Adrenal gland (tissue), 12 donors: Measurements from ENCODE around the gene MPPED1. TPM values are rescaled to one million over a fixed set of nuclear protein-coding genes. Genes with fewer than 3 reads are reported as not detected.

Experiments used
- DNase-seq, 7 donors: peaks; one replicate each; pipeline ENCODE4 v3.0.0-alpha.2; 2019 to 2020
- H3K27ac ChIP-seq, 5 donors: fragments of 200-600 bp; sonication (generic) in 4 of 5; 1 replicate in 3 of 5; 2 replicates in 2 of 5; pipeline versions ENCODE4 v1.5.1 to v1.8.0; 2016 to 2020; ENCODE audit warnings: mild to moderate bottlenecking in 1 of 5
- H3K27me3 ChIP-seq: fragments of 200-600 bp; 2 replicates; pipeline ENCODE4 v1.8.0; 2021
- H3K36me3 ChIP-seq, 2 donors: fragments of 200-600 bp; replicated peaks in 1 of 2; 1 replicate in 1 of 2; 2 replicates in 1 of 2; pipeline versions ENCODE4 v1.5.1 to v1.8.0; 2018 to 2022
- H3K4me1 ChIP-seq, 2 donors: fragments of 200-600 bp; replicated peaks in 1 of 2; 1 replicate in 1 of 2; 2 replicates in 1 of 2; pipeline versions ENCODE4 v1.5.1 to v1.8.0; 2018 to 2021
- H3K4me3 ChIP-seq, 4 donors: fragments of 200-600 bp; sonication (generic) in 3 of 4; one replicate each; pipeline ENCODE4 v1.5.1; 2016 to 2018
- H3K9me3 ChIP-seq, 3 donors: fragments of 200-600 bp; sonication (generic) in 1 of 3; replicated peaks in 1 of 3; 1 replicate in 2 of 3; 2 replicates in 1 of 3; pipeline versions ENCODE4 v1.5.1 to v1.8.0; 2016 to 2021
- CTCF ChIP-seq, 6 experiments: fragments of 450-650 bp in 4 of 6; fragments of 200-600 bp in 2 of 6; sonication (generic) in 1 of 6; IDR thresholded peaks; 1 replicate in 5 of 6; 2 replicates in 1 of 6; pipeline versions ENCODE4 v1.5.1 to v1.8.0; 2016 to 2021; ENCODE audit warnings: antibody characterized with exemption in 6 of 6, mild to moderate bottlenecking in 2 of 6, moderate library complexity in 1 of 6
- POLR2A ChIP-seq, 2 donors: fragments of 450-650 bp; IDR thresholded peaks; one replicate each; pipeline ENCODE4 v1.6.1; 2017; ENCODE audit warnings: antibody characterized with exemption in 2 of 2, mild to moderate bottlenecking in 2 of 2, moderate library complexity in 1 of 2
- WGBS, 4 donors: extraction: QIAGEN DNeasy Blood & Tissue Kit in 2 of 4; methylation state at CpG; one replicate each; pipeline versions ENCODE4 v1.1.5 to v1.1.7; 2013 to 2017; 5-methylcytosine and 5-hydroxymethylcytosine counted together
- intact Hi-C, 2 donors: fragments of 100-400 bp; cut with DNase I; formaldehyde crosslinking; loops; one replicate each; pipeline versions ENCODE4 v1.14.1 to v1.15.0; 2022 to 2023
- polyA plus RNA-seq, 3 donors: library from polyadenylated mRNA; stranded (reverse); fragments of 200-250 nt in 2 of 3; fragments of 350-450 nt in 1 of 3; fragmentation: Illumina TruSeq in 1 of 3; extraction: RNeasy Lipid Tissue Mini Kit (QIAGEN cat#74804) in 1 of 3; gene quantifications; one replicate each; pipeline ENCODE4 v1.2.3, GENCODE V29; 2013 to 2014
- total RNA-seq, 9 donors: library from RNA; depleted of rRNA in 4 of 9; stranded (reverse); fragments of >200 nt in 4 of 9; fragments of 120-200 nt in 1 of 9; fragmentation: NEBNext Ultra II Directional in 1 of 9; extraction: Animal tissue kit (Norgen Biotek cat#: 25700) in 1 of 9; gene quantifications; one replicate each; pipeline versions ENCODE4 v1.1.0 to v1.2.4, GENCODE V29; 2013 to 2023
- donor health status: healthy with polysubstance abuse.
- donor health status: Bipolar disorder and iron deficiency.
- donor health status: DM: yes; HTN: yes; CAD: no.
- donor health status: DM: no; HTN: no; CAD: no.
- donor health status: DM: no; HTN: no; CAD: no.
- donor health status: DM: yes; HTN: yes; CAD: no.

Gene MPPED1
- total and polyA plus RNA-seq, 12 donors: 0.07 to 0.44 (median 0.11) TPM; not detected in 8

DNA sequence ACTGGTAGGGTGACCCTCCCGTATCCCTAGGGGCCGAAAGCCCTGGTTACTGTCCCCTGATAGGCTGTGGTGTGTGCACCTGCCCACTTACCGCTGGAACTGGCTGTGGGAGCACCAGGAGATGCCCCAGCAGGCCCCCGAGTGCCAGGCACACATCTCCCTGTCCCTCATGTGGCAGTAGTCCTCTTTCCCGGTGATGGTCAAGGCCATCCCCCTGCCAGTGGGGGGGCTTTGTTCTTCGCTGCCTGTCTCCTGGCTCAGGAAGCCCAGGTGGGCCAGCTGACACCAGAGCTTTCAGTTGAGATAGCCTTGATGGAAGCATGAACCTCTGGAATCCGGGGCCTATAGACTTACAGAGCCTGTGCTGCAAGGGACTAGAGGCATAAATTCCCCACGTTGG lies 100.5 kb downstream of the MPPED1 start:
- no peaks in the 10 kb centered on the region for H3K36me3 ChIP-seq
- 59 to 84% (median 74%) methylated on average over 4 to 8 of the region's 8 CpGs for WGBS, 4 donors
- no peaks in the 10 kb centered on the region for H3K4me1 ChIP-seq
- DNase-seq: no peak
- no peaks in the 10 kb centered on the region for H3K9me3 ChIP-seq
- intact Hi-C loops: no loop called here
- H3K4me3 ChIP-seq: no peak overlapping the region
- H3K27ac ChIP-seq: no peak overlapping the region
- H3K27me3 ChIP-seq: no peaks in the 10 kb centered on the region
- no peak for TF ChIP-seq CTCF (IDR thresholded peaks at IDR 0.05)
- no peak for TF ChIP-seq POLR2A (IDR thresholded peaks at IDR 0.05)

DNA sequence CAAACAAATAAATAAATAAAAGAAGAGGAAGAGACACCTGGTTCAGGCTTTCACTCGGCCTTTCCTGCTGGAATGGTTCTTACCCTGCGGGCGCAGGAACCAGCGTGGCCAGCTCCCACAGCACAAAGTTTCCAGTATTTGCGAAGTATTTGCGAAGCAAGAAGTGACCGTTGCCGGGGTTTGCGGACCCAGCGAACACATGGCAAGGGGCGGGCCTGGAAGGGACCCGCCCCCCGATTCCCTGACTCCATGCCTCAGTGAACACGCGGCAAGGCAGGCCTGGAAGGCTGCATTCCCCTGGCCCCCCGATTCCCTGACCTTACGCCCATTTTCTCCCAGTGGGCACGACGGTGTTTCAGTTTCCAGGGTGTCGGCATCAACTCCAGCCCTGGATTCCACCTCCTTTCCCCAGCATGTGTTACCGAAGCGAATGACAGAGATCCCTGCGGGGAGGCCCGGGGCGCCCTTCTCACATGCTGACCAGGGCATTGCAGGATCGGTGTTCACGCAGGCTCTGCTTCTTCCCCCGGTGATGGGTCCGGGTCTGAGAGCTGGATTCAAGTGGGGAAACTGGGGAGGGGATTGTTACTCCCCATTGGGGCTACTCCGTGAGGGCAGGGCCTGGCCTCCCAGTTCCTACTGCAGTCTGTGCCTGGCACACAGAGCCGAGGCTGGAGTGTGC lies 102.8 kb downstream of the MPPED1 start:
- Histone ChIP-seq H3K4me1 (no peaks in the 10 kb centered on the region), H3K36me3 (no peaks in the 10 kb centered on the region), H3K9me3 (no peaks in the 10 kb centered on the region), H3K4me3 (no peak overlapping the region), H3K27me3 (no peaks in the 10 kb centered on the region), H3K27ac (no peak overlapping the region)
- 82 to 84% (median 84%) methylated on average over 28 to 31 of the region's 31 CpGs for WGBS, 4 donors
- intact Hi-C loops: no loop called here
- TF ChIP-seq CTCF (IDR thresholded peaks at IDR 0.05): no peak
- no peak for TF ChIP-seq POLR2A (IDR thresholded peaks at IDR 0.05)
- no peak for DNase-seq

DNA sequence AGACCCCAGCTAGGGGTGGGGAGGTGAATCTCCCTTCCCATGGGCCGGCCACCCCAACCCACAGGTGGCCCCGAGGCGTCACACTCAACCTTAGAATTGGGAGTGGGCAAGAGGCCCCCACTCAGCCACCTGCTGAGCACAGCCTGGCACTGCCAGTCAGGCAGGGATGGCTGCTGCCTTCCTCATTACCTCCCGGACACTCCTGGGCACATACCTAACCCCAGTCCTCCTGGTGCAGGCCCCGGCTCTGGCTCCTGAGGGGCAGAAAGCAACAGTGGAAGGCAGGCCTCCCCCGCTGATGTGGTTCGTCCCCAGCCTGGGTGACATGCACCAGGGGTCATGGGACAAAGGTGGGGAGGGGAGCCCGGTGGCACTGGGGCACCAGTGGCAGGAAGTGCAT lies 103.6 kb downstream of the MPPED1 start:
- Histone ChIP-seq H3K36me3 (no peaks in the 10 kb centered on the region), H3K4me1 (no peaks in the 10 kb centered on the region), H3K4me3 (no peak overlapping the region), H3K9me3 (no peaks in the 10 kb centered on the region), H3K27ac (no peak overlapping the region), H3K27me3 (no peaks in the 10 kb centered on the region)
- 76 to 85% (median 83%) methylated on average over 4 to 8 of the region's 8 CpGs for WGBS, 4 donors
- DNase-seq: no peak
- intact Hi-C loops: no loop called here
- no peak for TF ChIP-seq POLR2A (IDR thresholded peaks at IDR 0.05)
- TF ChIP-seq CTCF (IDR thresholded peaks at IDR 0.05): no peak

GRCh38 chr22:43515902-43516301 lies 104.1 kb downstream of the MPPED1 start:
- WGBS, 4 donors: 67 to 71% (median 69%) methylated on average over 6 to 13 of the region's 13 CpGs
- H3K4me1 ChIP-seq: no peaks in the 10 kb centered on the region
- H3K9me3 ChIP-seq: no peaks in the 10 kb centered on the region
- no peak overlapping the region for H3K27ac ChIP-seq
- no peak for DNase-seq
- intact Hi-C loops: no loop called here
- H3K4me3 ChIP-seq: no peak overlapping the region
- TF ChIP-seq CTCF (IDR thresholded peaks at IDR 0.05): no peak
- TF ChIP-seq POLR2A (IDR thresholded peaks at IDR 0.05): no peak
- H3K27me3 ChIP-seq: no peaks in the 10 kb centered on the region
- H3K36me3 ChIP-seq: no peaks in the 10 kb centered on the region
